ENCODE data around the gene NTNG2. TPM values are rescaled to one million over a fixed set of nuclear protein-coding genes. Genes with fewer than 3 reads are reported as not detected.

Gene NTNG2
- total and polyA plus RNA-seq, 2 donors (not counting 3 experiments of a cell fraction or from before 2014, with no cell fraction given) = 0.08 to 0.88 TPM

DNA sequence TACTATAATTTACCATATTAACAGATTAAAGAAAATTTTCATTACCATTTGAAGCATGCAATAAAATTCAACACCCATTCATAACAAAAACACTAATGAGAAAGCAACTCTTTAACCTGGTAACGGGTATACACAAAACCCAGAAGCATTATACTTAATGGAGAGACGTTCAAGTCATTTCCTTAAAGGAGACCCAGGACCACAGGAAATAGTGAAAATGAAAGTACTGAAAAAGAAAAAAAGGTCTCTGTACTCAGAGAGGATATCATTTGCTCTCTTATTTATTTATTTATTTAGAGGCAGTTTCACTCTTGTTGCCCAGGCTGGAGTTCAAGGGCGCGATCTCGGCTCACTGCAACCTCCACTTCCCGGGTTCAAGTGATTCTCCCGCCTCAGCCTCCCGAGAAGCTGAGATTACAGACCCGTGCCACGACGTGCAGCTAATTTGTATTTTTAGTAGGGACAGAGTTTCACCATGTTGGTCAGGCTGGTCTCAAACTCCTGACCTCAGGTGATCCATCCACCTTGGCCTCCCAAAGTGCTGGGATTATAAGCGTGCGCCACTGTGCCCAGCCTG, 131.4 kb downstream of the NTNG2 start:
- no peaks in the 10 kb centered on the region for H3K4me1 ChIP-seq (ENCODE audit: control insufficient read depth, extremely low read depth, insufficient read depth, low read length)
- dilution Hi-C loops (cut with MboI; ENCODE audit: extremely low pct_ligation_motif_present, low sequenced_read_pairs) = no loop called here
- H3K4me2 ChIP-seq (ENCODE audit: insufficient read depth, low read length) = no peak overlapping the region
- H3K27ac ChIP-seq (ENCODE audit: insufficient read depth, low read depth, low read length) = no peak overlapping the region
- no peak overlapping the region for H3K9ac ChIP-seq (replicated peaks; ENCODE audit: extremely low read depth, insufficient read depth, low read length)
- no peaks in the 10 kb centered on the region for H3K79me2 ChIP-seq (ENCODE audit: control insufficient read depth, insufficient read depth, low read length)
- H3K36me3 ChIP-seq (ENCODE audit: control insufficient read depth in 2 of 2, extremely low read depth in 1 of 2, insufficient read depth in 2 of 2, low read length in 2 of 2) = peaks cover 18 to 21% of the 10 kb centered on the region in 2 experiments
- no peak overlapping the region for H3K4me3 ChIP-seq (replicated peaks in 1 of 3; ENCODE audit: insufficient read depth in 1 of 3, low read depth in 1 of 3, low read length in 3 of 3)
- BruUV-seq (replicated peaks) = no TSS peak
- H2AFZ ChIP-seq (ENCODE audit: low read depth, low read length) = no peak overlapping the region
- H3K9me1 ChIP-seq (replicated peaks; ENCODE audit: control insufficient read depth, extremely low read depth, insufficient read depth, low read length) = no peaks in the 10 kb centered on the region
- TF ChIP-seq GATA2 (IDR thresholded peaks at IDR 0.05; ENCODE audit: insufficient read depth, insufficient read length, low read depth, low read length) (no peak), JUN (IDR thresholded peaks at IDR 0.05; ENCODE audit: borderline replicate concordance, insufficient read depth, insufficient read length, low read depth) (no peak), EZH2 (IDR thresholded peaks at IDR 0.05; ENCODE audit: borderline replicate concordance, low read depth, low read length, severe bottlenecking) (no peak), POLR2A (IDR thresholded peaks at IDR 0.05; ENCODE audit: low read depth, low read length) (no peak), MYC (IDR thresholded peaks at IDR 0.05; ENCODE audit: low read depth, low read length) (no peak)
- TF ChIP-seq, protein P1, sequence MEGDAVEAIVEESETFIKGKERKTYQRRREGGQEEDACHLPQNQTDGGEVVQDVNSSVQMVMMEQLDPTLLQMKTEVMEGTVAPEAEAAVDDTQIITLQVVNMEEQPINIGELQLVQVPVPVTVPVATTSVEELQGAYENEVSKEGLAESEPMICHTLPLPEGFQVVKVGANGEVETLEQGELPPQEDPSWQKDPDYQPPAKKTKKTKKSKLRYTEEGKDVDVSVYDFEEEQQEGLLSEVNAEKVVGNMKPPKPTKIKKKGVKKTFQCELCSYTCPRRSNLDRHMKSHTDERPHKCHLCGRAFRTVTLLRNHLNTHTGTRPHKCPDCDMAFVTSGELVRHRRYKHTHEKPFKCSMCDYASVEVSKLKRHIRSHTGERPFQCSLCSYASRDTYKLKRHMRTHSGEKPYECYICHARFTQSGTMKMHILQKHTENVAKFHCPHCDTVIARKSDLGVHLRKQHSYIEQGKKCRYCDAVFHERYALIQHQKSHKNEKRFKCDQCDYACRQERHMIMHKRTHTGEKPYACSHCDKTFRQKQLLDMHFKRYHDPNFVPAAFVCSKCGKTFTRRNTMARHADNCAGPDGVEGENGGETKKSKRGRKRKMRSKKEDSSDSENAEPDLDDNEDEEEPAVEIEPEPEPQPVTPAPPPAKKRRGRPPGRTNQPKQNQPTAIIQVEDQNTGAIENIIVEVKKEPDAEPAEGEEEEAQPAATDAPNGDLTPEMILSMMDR (IDR thresholded peaks at IDR 0.05; ENCODE audit: extremely low read depth in 1 of 2, insufficient read depth in 1 of 2, low read depth in 1 of 2, low read length in 2 of 2) = no peak
- H3K9me3 ChIP-seq (replicated peaks; ENCODE audit: control insufficient read depth, insufficient read depth, low read length) = no peaks in the 10 kb centered on the region
- intact Hi-C loops (cut with micrococcal nuclease) = no loop called here
- no peaks in the 10 kb centered on the region for H4K20me1 ChIP-seq (replicated peaks; ENCODE audit: control insufficient read depth, extremely low read depth, insufficient read depth, low read length)
- H3K27me3 ChIP-seq (ENCODE audit: control insufficient read depth in 2 of 2, insufficient read depth in 2 of 2, low read length in 2 of 2) = no peaks in the 10 kb centered on the region
- no peak for DNase-seq (ENCODE audit: low read depth, low spot score)
- no peak for FAIRE-seq
- ChIA-PET CTCF (no interaction called here), POLR2A (no interaction called here)

Other genes with a start within 250 kb of the NTNG2 start
- 27.2 and 27.9 TPM in 2 replicates for gene MED27, start 82.2 kb upstream of the NTNG2 start, total RNA-seq
- 47.8 and 49.1 TPM in 2 replicates for gene MED27, start 82.2 kb upstream of the NTNG2 start, polyA plus RNA-seq
- gene SETX, start 192.9 kb downstream of the NTNG2 start, total RNA-seq = 40.2 and 47.7 TPM in 2 replicates
- gene SETX, start 192.9 kb downstream of the NTNG2 start, polyA plus RNA-seq = 19.6 and 20.9 TPM in 2 replicates
- 12.0 and 13.8 TPM in 2 replicates for gene TTF1, start 244.8 kb downstream of the NTNG2 start, total RNA-seq
- gene TTF1, start 244.8 kb downstream of the NTNG2 start, polyA plus RNA-seq = 3.6 and 4.9 TPM in 2 replicates
- not detected in 2 replicates for gene CFAP77, start 248.2 kb downstream of the NTNG2 start, total RNA-seq
- 0.14 TPM in 1 of 2 replicates, not detected in the other for gene CFAP77, start 248.2 kb downstream of the NTNG2 start, polyA plus RNA-seq